HEK293T (cell line): Measurements from ENCODE around the gene TXNRD1.

Experiments
- FOXK2 ChIP-seq: fragments of 450-650 bp; IDR thresholded peaks from 2 replicates; pipeline ENCODE4 v1.6.1; 2016; ENCODE audit warnings: mild to moderate bottlenecking
- SP1 ChIP-seq: fragments of 450-650 bp; IDR thresholded peaks from 2 replicates; pipeline ENCODE4 v1.6.1; 2017

DNA sequence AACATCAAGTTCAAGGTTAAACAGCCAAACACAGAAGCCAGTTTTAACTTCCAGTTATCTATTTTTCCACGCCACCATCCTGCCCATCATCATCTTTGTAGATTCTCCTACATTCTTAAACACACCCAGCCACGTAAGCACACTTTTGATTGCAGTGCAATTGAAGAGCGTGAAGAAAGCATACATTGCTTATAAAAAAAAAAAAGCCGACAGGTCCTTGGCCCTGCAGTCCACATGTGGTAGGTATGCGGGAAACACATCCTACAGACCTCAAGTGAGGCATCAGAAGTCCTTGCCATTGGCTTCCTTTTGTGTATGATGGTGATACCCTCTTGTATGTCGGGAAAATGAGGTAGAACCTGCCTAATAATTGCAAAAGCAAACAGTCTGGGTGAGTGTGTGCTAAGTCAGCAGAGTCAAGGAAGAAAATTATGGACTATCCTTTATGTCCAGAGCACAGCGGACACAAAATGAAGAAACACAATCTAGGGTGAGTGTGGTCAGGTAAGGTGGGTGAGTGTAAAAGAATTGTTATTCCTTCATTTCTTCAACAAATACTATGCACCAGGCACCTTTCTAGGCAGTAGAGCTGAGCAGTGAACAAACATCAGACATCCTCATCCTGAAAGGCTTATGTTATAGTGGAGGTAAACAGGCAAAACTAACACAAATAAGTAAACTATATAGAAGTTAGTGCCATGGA is 139.4 kb downstream of the TXNRD1 start:
- no peak for TF ChIP-seq SP1
- no peak for TF ChIP-seq FOXK2
